RPMI8226 (cell line): Measurements from ENCODE around the gene HPCAL1.

Source experiments
- DNase-seq: peaks from one replicate; pipeline ENCODE4 v3.0.0-alpha.2; 2015

Gene HPCAL1

DNA sequence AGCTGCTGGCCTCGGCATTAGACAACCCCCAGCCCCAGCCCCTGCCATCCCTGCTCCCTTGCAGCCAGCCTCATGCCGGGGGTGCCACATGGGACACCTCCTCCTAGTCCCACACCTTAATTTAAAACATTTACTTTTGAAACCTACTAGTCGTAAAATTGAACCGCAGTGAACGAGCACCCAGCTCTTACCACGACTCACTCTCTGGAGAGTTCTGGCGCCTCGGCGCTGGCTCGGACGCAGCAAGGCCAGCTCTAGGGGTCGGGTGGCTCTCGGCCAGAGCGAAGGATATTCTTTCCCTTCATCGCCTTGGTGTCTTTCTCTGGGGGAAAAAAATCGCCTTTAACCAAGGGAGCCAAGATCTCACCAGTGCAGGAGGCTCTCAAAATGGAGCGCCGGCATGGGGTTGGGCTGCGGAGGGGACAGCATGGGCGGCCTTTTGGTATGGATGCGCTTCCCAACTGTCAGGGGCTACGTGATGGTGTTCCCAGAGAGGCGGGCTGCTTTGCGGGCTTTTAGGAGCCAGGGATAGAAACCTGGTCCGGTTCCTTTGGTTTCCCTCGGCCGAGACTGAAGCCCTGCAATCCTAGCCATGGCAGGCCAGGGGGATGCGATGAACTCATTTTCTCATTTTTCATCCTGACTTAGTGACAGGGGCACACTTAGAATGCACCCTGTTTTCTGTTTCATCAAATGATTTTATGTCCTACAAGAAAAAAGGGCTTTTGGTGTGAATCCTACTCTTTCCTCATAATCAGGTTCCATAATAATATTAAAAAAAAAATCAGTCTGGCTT, 2.0 kb downstream of the HPCAL1 start:
- no peak for DNase-seq

DNA sequence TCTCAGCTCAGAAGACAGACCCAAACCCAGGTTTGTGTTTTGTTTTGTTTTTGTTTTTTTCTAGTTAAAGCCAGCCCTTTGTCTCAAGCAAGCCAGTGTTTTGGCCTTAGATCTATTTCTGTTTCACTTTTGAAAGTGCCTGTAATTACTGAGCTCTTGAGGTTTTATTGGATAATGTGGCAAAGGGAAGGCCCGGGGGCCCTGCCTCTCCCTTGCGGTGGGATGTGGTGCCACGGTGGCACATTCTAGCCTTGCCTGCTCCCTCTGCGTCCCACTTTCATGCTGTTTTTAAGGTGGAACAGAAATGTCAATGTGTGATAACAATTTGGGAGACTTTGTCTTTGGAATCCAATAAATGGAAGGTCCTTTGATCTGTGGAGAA, 2.5 kb downstream of the HPCAL1 start:
- DNase-seq, result no peak

DNA sequence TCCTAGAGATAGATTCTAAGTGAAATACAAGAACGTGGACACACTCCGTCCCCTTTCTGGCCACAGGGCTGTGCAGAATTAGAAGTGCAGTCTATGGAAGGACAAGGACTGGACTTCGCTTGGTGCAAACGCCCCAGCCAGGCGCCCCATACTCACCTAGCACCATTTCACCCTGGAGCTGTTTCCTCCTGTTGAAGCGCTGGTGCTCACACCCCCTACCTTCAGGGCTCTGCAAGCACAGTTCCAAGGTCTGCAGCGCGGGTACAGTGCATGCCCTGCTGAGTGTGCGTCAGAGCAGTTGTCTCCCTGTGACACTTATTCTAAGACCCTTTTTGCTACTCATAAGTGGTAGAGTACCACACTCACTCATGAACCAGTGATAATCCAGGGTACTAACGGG, 3.0 kb downstream of the HPCAL1 start:
- DNase-seq, result peak; percentile 28

DNA sequence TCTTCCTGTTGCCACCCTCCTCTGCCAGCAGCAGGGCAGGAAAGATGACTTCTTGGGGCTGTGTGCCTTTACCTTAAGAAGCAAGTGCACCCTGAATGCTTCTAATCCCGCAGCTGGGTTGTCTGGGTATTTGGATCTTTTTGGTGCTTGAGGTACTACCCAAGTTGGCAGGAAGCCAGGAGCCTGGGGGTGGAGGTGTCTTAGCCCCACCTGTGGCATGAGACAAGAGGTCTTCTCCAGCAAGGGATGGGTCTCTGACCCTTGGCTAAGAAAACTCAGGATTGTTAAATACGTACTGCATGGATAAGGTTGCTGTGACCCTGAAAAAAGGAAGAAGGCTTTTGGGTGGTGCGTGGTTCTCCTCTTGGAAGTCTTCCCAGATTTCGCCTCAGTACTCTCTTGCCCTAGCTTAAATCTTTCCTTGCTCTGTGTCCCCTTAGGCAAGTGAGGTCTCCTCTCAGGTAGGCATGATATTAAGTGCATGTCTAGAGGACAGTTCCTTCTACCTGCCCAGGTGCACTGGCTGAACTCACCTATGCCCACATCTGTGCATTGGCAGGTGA, 4.3 kb downstream of the HPCAL1 start:
- no peak for DNase-seq

DNA sequence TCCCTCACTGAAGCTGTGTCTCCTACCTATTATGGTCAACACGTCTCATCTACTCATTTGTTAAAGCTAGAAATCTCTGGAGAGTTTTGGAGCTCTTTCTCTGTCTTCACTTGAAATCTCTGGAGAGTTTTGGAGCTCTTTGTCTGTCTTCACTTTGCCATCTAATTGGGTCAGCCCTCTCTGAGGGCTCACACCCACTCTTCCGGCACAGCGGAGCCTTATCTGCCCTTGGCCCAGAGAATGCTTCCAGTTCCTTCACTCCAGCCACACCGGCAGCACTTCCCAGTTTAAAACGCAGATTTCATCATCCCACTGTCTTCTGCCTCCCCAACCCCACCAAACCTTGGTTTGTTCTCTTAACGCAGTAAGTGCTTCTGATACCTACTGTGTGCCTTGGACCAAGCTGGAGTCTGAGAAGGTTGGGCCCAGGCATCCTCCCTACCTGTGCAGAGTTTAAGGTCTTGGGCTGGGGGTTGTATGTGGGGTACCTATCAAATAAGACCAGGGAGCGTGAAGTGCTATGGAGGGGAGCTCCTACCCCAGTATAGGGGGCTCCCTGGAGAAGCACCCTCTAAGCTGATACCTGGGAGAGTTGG, 5.0 kb downstream of the HPCAL1 start:
- no peak for DNase-seq

DNA sequence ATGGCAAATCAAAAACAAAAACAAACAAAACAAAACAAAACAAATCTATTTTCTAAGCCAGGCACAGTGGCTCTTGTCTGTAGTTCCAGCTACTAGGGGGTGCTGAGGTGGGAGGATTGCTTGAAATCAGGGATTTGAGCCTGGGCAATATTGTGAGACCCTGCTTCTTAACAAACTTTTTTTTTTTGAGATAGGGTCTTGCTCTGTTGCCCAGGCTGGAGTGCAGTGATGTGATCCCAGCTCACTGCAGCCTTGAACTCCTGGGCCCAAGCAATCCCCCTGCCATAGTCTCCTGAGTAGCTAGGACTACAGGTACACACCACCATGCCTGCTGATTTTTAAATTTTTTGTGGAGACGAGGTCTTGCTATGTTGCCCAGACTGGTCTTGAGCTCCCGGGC, 6.2 kb downstream of the HPCAL1 start:
- DNase-seq, result no peak

DNA sequence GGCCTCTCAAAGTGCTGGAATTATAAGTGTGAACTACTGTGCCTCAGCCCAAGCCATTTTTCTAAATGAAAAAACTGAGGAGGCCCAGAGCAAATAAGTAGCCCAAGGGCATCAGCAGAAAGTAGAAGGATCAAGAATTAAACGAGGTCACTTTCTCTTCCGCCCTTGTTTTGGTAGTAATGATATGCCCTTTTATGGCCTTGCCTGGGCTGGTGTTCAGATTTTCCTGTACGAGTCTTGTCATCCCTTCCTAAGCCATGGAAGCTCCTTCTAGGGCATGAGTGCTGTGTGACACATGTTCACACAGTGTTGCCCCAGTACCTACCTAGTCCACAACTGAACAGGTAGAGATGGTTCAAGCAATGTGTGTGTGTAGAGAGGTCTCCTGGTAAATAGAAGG, 6.6 kb downstream of the HPCAL1 start:
- no peak for DNase-seq

DNA sequence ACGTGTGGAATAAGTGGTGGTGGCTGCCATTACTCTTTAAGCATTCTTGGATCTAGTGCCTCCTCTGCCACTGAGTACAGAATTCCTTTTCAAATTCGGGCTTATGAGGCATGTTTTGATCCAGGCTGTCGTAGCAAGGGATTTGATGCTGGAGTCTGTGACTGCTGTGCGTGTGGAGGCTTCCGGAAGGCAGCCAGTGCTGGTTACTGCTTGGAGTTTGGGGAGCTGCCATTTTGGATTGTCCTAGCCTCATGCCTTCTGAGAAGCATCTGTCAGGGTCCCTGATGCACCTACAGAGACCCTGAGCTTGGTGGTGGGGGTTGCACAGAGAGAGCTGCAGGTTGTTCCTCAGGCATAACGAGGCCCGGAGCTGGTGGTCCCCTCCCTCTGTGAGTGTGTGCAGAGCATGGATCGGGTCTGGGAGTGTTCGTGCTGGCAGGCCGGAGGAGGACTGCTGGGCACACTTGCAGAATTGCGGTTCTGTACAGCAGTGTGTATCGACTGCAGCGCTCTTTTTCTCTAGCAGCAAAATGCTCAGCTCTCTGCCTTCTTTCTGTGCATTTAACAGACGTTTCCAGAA, 7.7 kb downstream of the HPCAL1 start:
- no peak for DNase-seq

DNA sequence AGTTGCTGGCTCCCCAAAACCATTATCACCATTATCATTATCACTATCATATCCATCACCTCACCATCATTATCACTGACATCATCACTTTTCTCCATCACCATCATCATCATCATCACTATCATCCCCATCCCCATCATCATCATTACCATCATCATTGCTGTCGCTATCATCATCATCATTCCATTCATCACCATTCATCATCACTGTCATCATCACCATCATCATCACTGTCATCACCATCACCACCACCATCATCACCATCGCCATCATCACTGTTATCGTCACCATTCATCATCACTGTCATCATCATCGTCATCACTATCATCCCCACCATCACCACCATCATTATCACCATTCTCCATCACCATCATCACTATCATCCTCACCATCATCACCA, 9.0 kb downstream of the HPCAL1 start:
- no peak for DNase-seq

DNA sequence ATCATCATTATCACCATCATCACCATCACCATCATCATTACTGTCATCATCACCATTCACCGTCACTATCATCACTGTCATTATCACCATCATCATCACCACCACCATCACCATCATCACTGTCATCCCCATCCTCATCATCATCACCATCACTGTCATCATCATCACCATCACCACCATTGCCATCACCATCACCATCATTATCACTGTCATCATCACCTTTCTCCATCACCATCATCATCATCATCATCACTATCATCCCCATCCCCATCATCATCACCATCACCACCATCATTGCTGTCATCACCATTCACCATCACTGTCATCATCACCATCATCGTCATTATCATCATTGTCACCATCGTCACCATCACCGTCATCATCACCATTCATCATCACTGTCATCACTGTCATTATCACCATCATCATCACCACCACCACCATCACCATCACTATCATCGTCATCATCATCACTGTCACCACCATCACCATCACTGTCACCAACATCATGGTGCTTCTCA, 9.8 kb downstream of the HPCAL1 start:
- DNase-seq, result no peak

DNA sequence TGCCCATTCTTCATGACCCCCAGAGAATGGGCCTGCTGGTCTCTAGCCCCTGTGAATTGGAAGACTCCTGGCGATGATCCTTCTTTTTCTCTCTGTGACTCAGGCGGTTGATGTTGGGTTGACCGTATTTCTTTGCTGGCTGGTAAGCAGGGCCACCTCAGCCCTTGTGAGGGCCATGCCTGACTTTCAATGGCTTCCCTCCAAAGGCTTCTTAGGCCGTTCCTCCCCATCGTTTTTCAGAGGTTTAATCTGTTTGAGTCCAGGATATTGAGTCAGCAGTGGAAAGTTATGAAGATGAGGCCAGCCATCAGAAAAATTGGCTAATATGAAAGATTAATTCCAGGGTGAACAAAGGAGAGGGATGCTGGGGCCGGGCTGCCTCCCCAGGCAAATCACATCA, 13.6 kb downstream of the HPCAL1 start:
- DNase-seq, result no peak

DNA sequence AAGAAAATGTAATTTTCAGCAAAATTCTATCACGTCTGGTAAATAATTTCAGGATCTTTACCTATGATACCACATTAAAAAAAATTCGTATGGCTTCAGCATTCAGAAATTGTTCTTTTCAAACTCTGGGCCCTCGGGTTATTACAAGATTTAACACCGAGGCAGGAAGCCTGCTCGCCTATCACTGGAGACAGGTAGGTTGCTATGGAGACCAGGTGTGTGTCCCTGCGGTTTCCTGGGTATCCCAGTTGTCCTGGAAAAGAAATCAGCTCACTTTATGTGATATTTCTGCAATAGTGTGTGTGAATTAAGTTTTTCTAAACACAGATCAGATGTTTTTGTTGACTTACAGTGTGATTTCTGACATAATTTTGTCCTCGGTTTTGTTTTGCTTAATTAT, 14.2 kb downstream of the HPCAL1 start:
- no peak for DNase-seq

DNA sequence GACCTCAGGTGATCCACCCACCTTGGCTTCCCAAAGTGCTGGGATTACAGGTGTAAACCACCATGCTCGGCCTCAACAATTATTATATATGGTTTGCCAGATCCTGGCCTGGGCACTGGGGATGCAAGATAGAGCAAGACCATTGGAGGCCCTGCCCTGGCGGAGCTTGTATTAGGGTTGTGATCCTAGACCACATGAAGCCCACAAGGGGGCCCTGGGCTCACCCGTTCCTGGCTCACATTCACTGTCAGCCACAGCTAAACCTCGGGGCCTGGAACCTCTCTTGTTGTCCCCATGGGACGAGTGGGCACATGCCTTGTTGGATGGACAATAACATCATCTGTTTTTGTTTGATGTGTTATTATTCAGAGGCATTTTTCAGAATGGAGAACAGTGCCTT, 14.9 kb downstream of the HPCAL1 start:
- no peak for DNase-seq

DNA sequence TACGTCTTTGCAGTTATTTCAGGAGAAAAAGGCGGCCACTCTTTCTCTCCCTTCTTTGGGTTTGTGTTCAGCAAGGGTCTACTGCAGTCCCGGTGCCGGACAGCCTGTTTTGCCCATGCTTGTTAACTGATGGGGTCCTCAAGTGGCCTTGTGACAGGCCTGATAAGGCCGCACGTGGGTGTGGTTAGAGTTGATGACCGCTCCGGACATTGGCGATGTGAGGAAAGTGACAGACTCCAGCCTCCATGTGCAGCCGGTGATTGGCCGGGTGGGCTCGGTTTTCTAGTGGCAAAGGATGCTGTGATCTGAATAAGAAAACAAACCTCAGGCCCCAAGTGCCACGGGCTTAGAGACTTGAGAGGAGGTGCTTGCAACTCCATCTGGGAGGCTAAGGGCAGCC, 15.6 kb downstream of the HPCAL1 start:
- no peak for DNase-seq

DNA sequence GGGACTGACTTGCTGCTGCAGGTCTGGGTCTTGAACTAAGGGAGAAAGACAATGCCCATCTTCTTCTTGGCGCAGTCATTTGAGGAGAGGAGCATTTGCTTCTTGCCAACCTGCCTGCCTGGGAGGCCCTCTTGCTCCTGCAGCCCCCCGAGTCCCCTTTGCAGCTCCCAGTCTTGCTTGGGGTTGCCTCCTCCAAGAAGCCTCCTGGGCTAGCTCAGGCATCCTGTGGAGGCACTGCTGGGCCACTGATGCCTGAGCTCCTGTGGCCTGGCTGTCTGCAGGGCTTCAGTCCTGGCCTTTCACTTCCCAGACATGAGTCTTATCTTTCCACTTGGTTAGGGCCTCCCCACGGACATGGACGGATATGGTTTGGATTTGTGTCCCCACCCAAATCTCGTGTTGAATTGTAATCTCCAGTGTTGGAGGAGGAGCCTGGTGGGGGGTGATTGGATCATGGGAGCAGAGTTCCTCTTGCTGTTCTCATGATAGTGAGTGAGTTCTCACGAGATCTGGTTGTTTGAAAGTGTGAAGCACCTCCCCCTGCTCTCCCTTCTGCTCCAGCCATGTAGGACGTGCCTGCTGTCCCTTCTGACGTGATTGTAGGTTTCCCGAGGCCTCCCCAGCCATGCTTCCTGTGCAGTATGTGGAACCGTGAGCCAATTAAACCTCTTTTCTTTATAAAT, 17.3 kb downstream of the HPCAL1 start:
- DNase-seq, result no peak

DNA sequence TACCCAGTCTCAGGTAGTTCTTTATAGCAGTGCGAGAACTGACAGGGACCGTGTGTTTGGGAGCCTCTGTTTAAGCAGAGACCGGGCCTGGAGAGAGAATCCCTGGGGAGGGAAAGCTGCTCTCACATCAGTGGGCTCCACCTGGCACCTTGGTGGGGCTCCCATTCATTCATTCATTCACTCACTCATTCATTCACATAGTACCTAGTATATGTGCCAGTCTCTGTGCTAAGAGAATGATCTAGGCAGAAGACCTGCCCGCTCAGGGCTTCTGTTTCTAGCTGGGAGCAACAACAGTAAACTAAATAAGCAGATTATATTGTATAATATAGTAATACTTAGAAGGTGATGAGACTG, 17.8 kb downstream of the HPCAL1 start:
- DNase-seq, result no peak

DNA sequence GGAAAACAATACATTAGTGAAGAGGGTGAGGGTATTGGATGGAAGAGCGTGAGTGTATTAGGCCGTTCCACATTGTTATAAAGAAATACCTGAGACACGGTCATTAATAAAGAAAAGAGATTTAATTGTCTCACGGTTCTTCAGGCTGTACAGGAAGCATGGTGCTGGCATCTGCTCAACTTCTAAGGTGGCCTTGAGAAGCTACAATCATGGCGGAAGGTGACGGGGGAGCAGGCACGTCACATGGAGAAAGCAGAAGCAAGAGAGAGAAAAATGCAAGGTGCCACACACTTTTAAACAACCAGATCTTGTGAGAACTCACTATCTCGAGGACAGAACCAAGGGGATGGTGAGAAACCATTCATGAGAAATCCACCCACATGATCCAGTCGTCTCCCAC, 18.2 kb downstream of the HPCAL1 start:
- DNase-seq, result no peak

DNA sequence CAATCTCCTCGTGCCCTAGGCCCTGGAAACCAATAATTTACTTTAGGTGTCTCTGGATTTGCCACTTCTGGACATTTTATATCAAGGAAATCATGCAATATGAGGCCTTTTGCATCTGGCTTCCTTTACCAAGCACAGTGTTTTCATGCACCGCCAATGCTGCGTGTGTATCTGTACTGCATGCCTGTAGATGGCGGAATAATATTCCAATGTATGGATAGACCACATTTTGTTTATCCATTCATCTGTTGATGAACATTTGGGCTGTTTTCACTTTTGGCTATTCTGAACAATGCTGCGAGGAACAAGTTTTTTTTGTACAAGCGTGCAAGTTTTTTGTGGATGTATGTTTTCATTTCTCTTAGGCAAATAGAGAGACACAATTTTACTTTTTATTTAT, 18.9 kb downstream of the HPCAL1 start:
- DNase-seq, result no peak

DNA sequence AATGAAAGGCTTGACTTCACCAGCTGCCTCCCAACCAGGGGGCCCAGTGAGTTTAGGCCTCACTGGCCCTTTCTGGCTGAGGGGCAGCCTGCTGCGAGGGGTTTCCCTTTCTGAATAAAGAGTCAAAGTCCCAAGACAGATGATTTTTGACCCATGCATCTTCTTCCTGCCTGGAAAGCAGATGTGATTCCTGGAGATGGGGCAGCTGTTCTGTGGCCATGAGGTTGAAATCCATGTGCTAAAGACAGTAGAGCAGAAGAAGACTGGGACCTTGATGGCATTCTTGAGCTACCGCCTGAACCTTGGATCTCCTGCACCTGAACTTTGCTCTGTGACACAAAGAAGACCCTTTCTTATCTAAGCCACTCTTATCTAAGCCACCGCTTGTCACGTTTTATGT, 19.8 kb downstream of the HPCAL1 start:
- DNase-seq, result no peak

DNA sequence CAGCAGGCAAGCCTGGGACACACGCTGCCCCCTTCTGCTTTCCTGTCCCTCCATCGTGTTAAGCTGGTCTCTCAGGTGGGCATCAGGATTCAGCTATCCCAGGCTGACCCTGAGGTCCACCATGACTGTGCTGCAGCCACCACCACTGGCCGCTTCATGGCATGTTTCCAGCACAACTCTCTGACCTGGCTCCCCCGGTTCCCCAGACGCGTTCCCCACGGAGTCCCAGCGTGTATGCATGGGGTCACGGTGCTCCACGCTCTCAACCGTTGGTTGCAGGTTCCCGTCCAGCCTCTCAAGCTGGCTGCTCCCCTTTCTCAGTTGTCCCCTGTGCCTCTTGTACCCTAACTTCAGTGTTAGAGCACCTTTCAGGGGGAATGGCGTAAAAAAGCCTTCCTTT, 20.3 kb downstream of the HPCAL1 start:
- DNase-seq, result no peak

DNA sequence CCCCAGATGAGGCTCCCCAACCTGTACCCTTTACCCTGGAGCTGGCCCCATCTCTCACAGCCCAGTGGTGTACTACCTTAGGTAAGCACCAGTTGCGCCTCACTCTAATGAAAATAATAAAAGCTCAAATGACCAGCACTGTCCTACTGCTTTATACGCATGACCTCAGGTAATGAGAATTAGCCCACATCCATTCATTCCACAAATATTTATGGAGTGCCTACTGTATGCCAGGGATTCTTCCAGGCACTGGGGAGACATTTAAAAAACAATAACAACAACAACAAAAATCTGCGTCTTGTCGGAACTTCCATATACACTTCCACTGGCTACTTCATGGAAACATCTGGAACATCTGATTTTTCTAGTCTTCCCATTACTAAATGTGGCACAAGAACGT, 20.8 kb downstream of the HPCAL1 start:
- DNase-seq, result no peak

DNA sequence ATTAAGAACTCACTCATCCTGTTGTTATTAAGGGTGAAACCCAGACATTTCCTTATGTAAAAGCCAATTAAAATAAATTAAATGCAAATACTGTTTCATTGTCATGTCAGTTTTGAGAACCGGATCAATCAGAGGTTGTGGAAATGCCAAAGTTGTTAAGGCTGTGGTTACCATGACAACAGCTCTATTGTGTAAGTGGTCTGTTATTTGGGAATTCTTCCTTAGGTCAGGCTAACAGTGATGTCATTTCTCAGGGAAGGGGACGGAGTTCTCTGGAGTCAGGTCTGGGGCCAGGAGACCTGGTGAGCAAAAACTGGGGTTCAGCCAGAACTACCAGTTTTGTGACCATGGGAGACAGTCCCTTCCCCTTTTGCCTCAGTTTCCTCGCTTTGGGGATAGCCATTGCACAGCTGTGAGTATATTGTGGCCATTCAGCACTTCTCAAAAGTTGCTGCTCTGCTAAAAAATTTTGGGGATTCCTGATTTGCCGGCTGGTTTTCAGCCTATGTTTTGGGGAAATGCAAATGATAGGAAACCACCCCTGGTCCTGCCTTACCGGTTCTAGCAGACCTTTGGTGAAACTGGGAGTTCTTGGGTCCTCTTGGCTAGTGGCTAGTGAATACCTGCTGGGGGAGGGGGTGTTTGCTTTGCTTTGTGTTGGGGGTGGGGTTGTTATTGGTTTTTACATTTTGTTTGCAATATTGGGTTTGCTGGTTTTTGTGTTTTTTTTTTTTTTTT, 21.6 kb downstream of the HPCAL1 start:
- DNase-seq, result peak; percentile 23
